GM12864 (cell line): ENCODE data around the gene LMAN2L.

ENCODE experiments used
- DNase-seq: peaks from one replicate; pipeline ENCODE4 v3.0.0-alpha.2; 2011; ENCODE audit warnings: low read depth
- H3K4me3 ChIP-seq: 2 replicates; pipeline ENCODE4 v1.5.1; 2011; ENCODE audit warnings: mild to moderate bottlenecking, low read depth, low read length, control low read depth
- CTCF ChIP-seq: IDR thresholded peaks from 2 replicates; pipeline ENCODE4 v1.5.1; 2011; ENCODE audit warnings: low read depth, mild to moderate bottlenecking, moderate library complexity, low read length, control low read depth, inconsistent platforms; ENCODE audit errors: missing control alignments

The LMAN2L gene

GRCh38 chr2:96702098-96702785 is 37.6 kb downstream of the LMAN2L start:
- no peak overlapping the region for H3K4me3 ChIP-seq
- no peak for DNase-seq
- TF ChIP-seq CTCF: no peak

- no peak for TF ChIP-seq CTCF
- H3K4me3 ChIP-seq: no peak overlapping the region
Observed at GRCh38 chr2:96701636-96702035, 38.2 kb downstream of the LMAN2L start.

GRCh38 chr2:96700086-96700485 is 39.8 kb downstream of the LMAN2L start:
- DNase-seq: no peak
- H3K4me3 ChIP-seq: no peak overlapping the region
- no peak for TF ChIP-seq CTCF

More at GRCh38 chr2:96701636-96702035, 38.2 kb downstream of the LMAN2L start:
- no peak for DNase-seq

- no peak for TF ChIP-seq CTCF
- no peak for DNase-seq
- H3K4me3 ChIP-seq: no peak overlapping the region
Observed at GRCh38 chr2:96699621-96700020, 40.2 kb downstream of the LMAN2L start.

- TF ChIP-seq CTCF: no peak
- DNase-seq: no peak
- no peak overlapping the region for H3K4me3 ChIP-seq
Observed at GRCh38 chr2:96699021-96699420, 40.8 kb downstream of the LMAN2L start.

GRCh38 chr2:96698221-96698861 is 41.5 kb downstream of the LMAN2L start:
- TF ChIP-seq CTCF: no peak
- H3K4me3 ChIP-seq: no peak overlapping the region
- DNase-seq: no peak

- no peak overlapping the region for H3K4me3 ChIP-seq
- no peak for DNase-seq
- no peak for TF ChIP-seq CTCF
Observed at GRCh38 chr2:96697476-96697875, 42.4 kb downstream of the LMAN2L start.
